ENCODE data around the gene SLC6A3.

SLC6A3 gene

DNA sequence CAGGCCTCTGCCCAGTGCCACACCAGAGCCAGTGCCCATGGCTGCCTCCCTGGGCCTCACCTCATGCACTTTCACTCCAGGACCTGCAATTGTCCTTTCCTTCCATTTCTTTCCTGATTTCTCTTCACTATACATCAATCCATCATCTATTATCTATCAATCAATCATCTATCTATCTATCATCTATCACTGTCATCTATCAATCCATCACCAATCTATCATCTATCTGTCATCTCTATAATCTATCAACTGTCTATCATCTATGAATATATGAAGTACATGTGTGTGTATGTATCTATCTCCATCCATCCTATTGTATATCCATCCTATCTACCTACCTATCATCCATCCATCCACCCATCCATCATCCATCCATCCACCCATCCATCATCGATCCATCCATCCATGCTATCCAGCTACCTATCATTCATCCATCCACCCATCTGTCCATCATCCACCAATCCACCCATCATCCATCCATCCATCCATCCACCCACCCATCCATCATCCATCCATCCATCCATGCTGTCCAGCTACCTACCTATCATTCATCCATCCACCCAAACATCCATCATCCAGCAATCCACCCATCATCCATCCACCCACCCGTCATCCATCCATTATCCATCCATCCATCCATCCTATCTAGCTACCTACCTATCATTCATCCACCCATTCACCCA, 26.9 kb downstream of the SLC6A3 start:
- FAIRE-seq (no peak), DNase-seq (ENCODE audit: insufficient read length, low spot score) (no peak)
- no peak for TF ChIP-seq CTCF (IDR thresholded peaks at IDR 0.05; ENCODE audit: insufficient read depth, missing control alignments)

DNA sequence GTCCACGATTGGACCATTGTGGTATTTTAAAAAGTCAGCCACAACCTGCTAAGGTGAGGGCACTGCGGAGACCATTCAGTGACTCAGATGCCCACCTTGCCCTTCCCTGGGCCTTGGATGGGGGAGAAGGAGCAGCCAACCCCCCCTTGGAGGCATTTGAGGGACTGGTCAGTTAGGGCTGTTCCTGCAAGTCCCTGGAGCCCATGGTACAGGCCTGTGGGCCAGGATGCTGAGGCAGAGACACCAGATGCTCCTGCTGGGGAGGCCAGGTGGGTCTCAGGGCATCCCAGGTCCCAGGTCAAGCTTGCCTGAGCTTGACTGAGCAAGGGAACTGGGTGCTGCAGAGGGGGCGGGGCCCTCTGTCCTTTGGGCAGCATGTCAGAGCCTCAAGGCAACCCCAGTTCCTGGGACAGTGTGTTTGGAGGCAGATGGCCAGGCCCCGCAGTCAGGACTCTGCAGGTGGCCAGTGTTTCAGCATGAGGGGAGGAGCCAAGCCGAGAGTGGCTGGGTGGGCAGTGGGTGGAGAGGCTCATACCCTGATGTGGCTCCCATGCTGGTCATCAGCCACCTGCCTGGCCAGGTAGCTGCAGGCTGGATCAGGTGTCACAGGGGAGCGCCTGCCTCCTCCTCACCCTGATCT, 27.5 kb downstream of the SLC6A3 start:
- FAIRE-seq (no peak), DNase-seq (ENCODE audit: insufficient read length, low spot score) (no peak)
- no peak for TF ChIP-seq CTCF (IDR thresholded peaks at IDR 0.05; ENCODE audit: insufficient read depth, missing control alignments)

- no peak for FAIRE-seq
- TF ChIP-seq CTCF (IDR thresholded peaks at IDR 0.05; ENCODE audit: insufficient read depth, missing control alignments) = no peak
- no peak for DNase-seq (ENCODE audit: insufficient read length, low spot score)
Observed at GRCh38 chr5:1416856-1417469, 28.3 kb downstream of the SLC6A3 start.

DNA sequence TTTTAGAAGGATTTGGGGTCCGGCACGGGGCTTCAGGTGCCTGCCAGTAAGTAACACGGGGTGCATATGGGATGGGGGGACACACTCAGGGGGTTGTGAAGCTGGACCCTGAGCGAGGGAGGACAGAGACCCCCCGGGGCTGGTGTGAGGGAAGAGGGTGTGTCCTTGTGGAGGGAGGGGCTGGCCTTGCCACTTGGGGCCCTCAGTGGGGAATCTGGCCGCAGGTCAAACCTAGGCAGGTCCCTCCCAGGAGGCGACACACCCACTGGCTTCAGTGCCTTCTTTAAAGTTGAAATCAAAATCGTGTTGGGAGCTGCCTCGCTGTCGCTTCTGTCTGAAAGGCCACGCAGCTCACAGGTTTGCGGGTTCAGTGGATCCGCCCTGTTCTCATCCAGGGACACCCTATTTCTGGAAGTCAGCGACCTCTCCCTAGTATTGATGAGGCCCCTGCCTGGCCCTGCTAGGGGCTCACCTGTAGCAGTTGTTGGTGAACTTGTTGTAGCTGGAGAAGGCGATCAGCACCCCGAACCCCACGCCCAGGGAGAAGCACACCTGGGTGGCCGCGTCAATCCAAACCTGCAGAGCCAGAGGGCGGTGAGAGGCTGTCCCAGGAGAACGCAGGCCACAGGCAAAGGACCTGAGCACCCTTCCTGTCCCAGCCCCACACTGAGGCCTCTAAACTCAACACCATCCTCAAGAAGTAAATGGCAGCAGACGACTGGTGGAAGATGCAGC, 29.4 kb downstream of the SLC6A3 start:
- DNase-seq (ENCODE audit: insufficient read length, low spot score) = no peak
- no peak for FAIRE-seq
- TF ChIP-seq CTCF (IDR thresholded peaks at IDR 0.05; ENCODE audit: insufficient read depth, missing control alignments) = no peak

- TF ChIP-seq CTCF (IDR thresholded peaks at IDR 0.05; ENCODE audit: insufficient read depth, missing control alignments) = no peak
- FAIRE-seq = no peak
- no peak for DNase-seq (ENCODE audit: insufficient read length, low spot score)
Observed at GRCh38 chr5:1415059-1415425, 30.2 kb downstream of the SLC6A3 start.

DNA sequence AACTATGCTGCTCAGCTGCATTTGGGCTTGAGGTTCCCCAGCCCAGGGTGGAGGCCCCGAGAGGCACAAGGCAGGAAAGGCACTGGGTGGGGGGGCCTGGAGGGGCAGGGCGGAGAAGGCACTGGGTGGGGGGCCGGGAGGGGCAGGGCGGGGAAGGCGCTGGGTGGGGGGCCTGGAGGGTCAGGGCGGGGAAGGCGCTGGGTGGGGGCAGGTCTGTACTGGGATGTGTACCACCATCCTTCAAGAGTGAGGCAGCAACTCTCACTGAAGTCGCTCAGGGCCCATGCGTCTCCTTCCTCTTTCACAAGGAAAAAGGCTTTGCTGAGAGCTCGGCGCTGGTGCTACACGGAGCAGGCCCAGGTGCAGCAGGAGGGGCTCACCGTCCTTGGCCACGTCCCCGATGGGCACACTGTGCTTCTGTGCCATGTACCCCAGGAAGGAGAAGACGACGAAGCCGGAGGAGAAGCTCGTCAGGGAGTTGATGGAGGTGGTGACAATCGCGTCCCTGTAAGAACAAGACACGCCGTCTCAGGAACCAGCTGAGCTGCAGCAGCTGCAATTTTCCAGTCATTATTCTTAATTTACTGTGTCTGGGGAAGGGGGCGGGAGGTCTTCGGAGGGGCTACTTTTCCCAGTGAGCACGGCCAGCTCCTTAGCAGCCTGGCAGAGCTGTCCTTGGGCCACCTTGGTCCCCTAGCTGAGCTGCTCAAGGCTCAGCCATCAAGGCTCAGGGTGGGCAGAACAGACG, 30.8 kb downstream of the SLC6A3 start:
- FAIRE-seq (no peak), DNase-seq (ENCODE audit: insufficient read length, low spot score) (no peak)
- no peak for TF ChIP-seq CTCF (IDR thresholded peaks at IDR 0.05; ENCODE audit: insufficient read depth, missing control alignments)

Measured in D721Med (cell line).